Tibial nerve (tissue), 4 donors: ENCODE data around the gene CCM2L. TPM values are rescaled to one million over a fixed set of nuclear protein-coding genes. Genes with fewer than 3 reads are reported as not detected.

ENCODE experiments used
- DNase-seq, 2 donors: peaks; one replicate each; pipeline ENCODE4 v3.0.0-alpha.2; 2019; ENCODE audit warnings: low spot score in 2 of 2
- H3K27ac ChIP-seq, 4 donors: fragments of 200-600 bp; sonication (generic) in 3 of 4; one replicate each; pipeline ENCODE4 v1.5.1; 2017 to 2019; ENCODE audit warnings: mild to moderate bottlenecking in 1 of 4
- H3K27me3 ChIP-seq, 2 donors: fragments of 200-600 bp; sonication (generic) in 1 of 2; one replicate each; pipeline versions ENCODE4 v1.5.1 to v1.6.0; 2017 to 2019
- H3K36me3 ChIP-seq, 3 donors: fragments of 200-600 bp; sonication (generic); one replicate each; pipeline ENCODE4 v1.5.1; 2018 to 2019
- H3K4me1 ChIP-seq, 4 donors: fragments of 200-600 bp; sonication (generic) in 3 of 4; one replicate each; pipeline ENCODE4 v1.5.1; 2017 to 2019
- H3K4me3 ChIP-seq, 4 donors: fragments of 200-600 bp; sonication (generic) in 3 of 4; one replicate each; pipeline ENCODE4 v1.5.1; 2017 to 2019; ENCODE audit warnings: mild to moderate bottlenecking in 1 of 4, moderate library complexity in 1 of 4
- H3K9me3 ChIP-seq, 4 donors: fragments of 200-600 bp; sonication (generic) in 3 of 4; one replicate each; pipeline ENCODE4 v1.5.1; 2017 to 2019
- EP300 ChIP-seq, 2 donors: sonication (generic); formaldehyde crosslinking; IDR thresholded peaks; one replicate each; pipeline ENCODE4 v1.6.1; 2017; ENCODE audit warnings: antibody characterized with exemption in 2 of 2, mild to moderate bottlenecking in 1 of 2
- POLR2A ChIP-seq, 2 donors: fragments of 450-650 bp; IDR thresholded peaks; one replicate each; pipeline ENCODE4 v1.6.1; 2017; ENCODE audit warnings: antibody characterized with exemption in 2 of 2, mild to moderate bottlenecking in 2 of 2, moderate library complexity in 2 of 2
- WGBS, 2 donors: methylation state at CpG; one replicate each; pipeline ENCODE4 v1.1.5; 2018; 5-methylcytosine and 5-hydroxymethylcytosine counted together
- small RNA-seq: library from RNA; depleted of rRNA; stranded (forward); fragments of <200 nt; gene quantifications from one replicate; pipeline ENCODE3, GENCODE V24; 2016
- total RNA-seq, 4 donors: library from RNA; depleted of rRNA; stranded (reverse); fragments of >200 nt; gene quantifications; one replicate each; pipeline ENCODE4 v1.1.0, GENCODE V29; 2016
- TF ChIP-seq, protein P1 (sequence below), 5 experiments: fragments of 200-600 bp in 3 of 5; fragments of 450-650 bp in 2 of 5; sonication (generic) in 3 of 5; IDR thresholded peaks; one replicate each; pipeline ENCODE4 v1.5.1; 2016 to 2019; ENCODE audit warnings: antibody characterized with exemption in 5 of 5, mild to moderate bottlenecking in 3 of 5, moderate library complexity in 2 of 5

Gene CCM2L
- total RNA-seq, 4 donors from 2014 or later, result 5.4 to 14.2 (median 13.6) TPM

DNA sequence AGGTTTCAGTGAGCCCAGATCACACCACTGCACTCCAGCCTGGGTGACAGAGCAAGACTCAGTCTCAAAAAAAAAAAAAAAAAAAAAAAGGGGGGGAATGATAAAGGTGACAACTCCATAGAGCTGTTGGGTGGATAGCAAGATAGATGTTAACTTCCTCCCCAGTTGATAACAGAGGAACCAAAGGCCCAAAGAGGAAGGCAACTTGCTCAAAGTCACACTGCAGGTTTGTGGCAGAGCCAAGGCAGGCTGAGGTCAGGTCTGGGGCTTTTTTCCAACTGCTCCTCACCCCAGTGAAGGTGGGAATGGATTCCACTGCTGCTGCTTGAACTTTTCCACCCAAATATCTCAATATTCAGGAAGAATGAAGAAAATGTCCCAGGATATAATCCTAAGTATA, 68.6 kb downstream of the CCM2L start:
- Histone ChIP-seq H3K27ac (no peak overlapping the region), H3K9me3 (no peaks in the 10 kb centered on the region), H3K36me3 (no peaks in the 10 kb centered on the region), H3K27me3 (peaks cover 0 to 5% of the 10 kb centered on the region in 2 donors), H3K4me1 (no peaks in the 10 kb centered on the region), H3K4me3 (no peak overlapping the region)
- DNase-seq, result no peak
- TF ChIP-seq, protein P1, sequence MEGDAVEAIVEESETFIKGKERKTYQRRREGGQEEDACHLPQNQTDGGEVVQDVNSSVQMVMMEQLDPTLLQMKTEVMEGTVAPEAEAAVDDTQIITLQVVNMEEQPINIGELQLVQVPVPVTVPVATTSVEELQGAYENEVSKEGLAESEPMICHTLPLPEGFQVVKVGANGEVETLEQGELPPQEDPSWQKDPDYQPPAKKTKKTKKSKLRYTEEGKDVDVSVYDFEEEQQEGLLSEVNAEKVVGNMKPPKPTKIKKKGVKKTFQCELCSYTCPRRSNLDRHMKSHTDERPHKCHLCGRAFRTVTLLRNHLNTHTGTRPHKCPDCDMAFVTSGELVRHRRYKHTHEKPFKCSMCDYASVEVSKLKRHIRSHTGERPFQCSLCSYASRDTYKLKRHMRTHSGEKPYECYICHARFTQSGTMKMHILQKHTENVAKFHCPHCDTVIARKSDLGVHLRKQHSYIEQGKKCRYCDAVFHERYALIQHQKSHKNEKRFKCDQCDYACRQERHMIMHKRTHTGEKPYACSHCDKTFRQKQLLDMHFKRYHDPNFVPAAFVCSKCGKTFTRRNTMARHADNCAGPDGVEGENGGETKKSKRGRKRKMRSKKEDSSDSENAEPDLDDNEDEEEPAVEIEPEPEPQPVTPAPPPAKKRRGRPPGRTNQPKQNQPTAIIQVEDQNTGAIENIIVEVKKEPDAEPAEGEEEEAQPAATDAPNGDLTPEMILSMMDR (IDR thresholded peaks at IDR 0.05), result no peak
- TF ChIP-seq EP300 (IDR thresholded peaks at IDR 0.05) (no peak), POLR2A (IDR thresholded peaks at IDR 0.05) (no peak)

DNA sequence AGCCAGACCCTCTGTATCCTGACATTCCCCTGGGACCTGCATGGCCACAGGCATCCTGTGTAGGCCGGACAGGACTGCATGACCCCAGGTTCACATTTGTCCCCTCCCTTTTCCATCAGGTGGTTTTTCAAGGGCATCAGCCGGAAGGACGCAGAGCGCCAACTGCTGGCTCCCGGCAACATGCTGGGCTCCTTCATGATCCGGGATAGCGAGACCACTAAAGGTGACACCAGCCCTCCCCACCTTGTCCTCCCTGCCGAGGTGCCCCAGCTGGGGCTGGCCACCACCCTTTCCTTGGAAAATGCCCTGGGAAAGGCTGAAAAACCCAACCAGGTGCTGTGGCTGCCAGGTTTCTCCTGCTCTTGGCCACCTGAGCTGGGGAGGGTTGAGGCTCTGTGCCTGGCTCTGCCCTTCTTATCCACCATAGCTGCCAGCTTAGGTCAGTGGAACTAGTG, 69.4 kb downstream of the CCM2L start:
- Histone ChIP-seq H3K27me3 (peaks cover 0 to 5% of the 10 kb centered on the region in 2 donors), H3K27ac (no peak overlapping the region), H3K9me3 (no peaks in the 10 kb centered on the region), H3K4me1 (no peaks in the 10 kb centered on the region), H3K36me3 (no peaks in the 10 kb centered on the region), H3K4me3 (no peak overlapping the region)
- WGBS, 2 donors, result 57 to 66% methylated on average over 8 of the region's 8 CpGs
- TF ChIP-seq EP300 (IDR thresholded peaks at IDR 0.05), result no peak
- TF ChIP-seq POLR2A (IDR thresholded peaks at IDR 0.05), result no peak
- TF ChIP-seq, protein P1 (IDR thresholded peaks at IDR 0.05), result no peak
- no peak for DNase-seq

DNA sequence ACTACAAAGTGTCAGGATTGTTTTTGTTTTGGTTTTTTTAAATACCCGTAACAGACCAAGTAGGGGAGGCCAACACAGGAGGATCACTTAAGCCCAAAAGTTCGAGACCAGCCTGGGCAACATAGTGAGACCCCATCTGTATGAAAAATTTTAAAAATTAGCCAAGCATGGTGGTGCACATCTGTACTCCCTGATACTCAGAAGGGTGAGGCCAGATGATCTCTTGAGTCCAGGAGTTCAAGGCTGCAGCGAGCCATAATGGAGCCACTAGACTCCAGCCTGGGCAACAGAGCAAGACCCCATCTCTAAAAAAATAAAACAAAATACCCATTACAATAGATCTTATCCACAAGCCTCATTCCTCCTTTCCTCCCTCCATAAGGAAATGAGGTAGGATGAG, 70.5 kb downstream of the CCM2L start:
- DNase-seq, result no peak
- Histone ChIP-seq H3K27ac (no peak overlapping the region), H3K9me3 (no peaks in the 10 kb centered on the region), H3K36me3 (no peaks in the 10 kb centered on the region), H3K4me1 (no peaks in the 10 kb centered on the region), H3K4me3 (no peak overlapping the region), H3K27me3 (peaks cover 0 to 5% of the 10 kb centered on the region in 2 donors)
- TF ChIP-seq POLR2A (IDR thresholded peaks at IDR 0.05) (no peak), EP300 (IDR thresholded peaks at IDR 0.05) (no peak)
- TF ChIP-seq, protein P1 (IDR thresholded peaks at IDR 0.05), result no peak
- 67 to 95% methylated on average over 3 of the region's 3 CpGs for WGBS, 2 donors

Small RNAs within 50 kb of the gene (small RNA-seq; reads per million reads assigned to genes)
- gene RNA5SP481, result 0.47 reads per million
- gene RNA5SP482, result not detected

Other genes starting within 250 kb of the CCM2L start
- 1 to 10 TPM in 1 of 4 donors, under 1 TPM in 1, not detected in 2; 0.66 to 1.3 TPM for gene MYLK2, start 191.1 kb upstream of the CCM2L start, total RNA-seq
- gene FOXS1, start 164.8 kb upstream of the CCM2L start, total RNA-seq, result 10 to 100 TPM in 1 of 4 donors, 1 to 10 TPM in 3; 3.0 to 11.8 (median 8.0) TPM
- gene DUSP15, start 139.9 kb upstream of the CCM2L start, total RNA-seq, result 10 to 100 TPM; 31.8 to 61.3 (median 44.6) TPM
- gene TTLL9, start 139.8 kb upstream of the CCM2L start, total RNA-seq, result 1 to 10 TPM; 2.8 to 3.7 (median 3.1) TPM
- 10 to 100 TPM in 3 of 4 donors, 1 to 10 TPM in 1; 9.6 to 15.7 (median 11.0) TPM for gene PDRG1, start 58.4 kb upstream of the CCM2L start, total RNA-seq
- gene XKR7, start 42.3 kb upstream of the CCM2L start, total RNA-seq, result not detected
- gene HCK, start 41.8 kb downstream of the CCM2L start, total RNA-seq, result 10 to 100 TPM; 10.5 to 47.4 (median 13.7) TPM
- 10 to 100 TPM; 23.1 to 40.5 (median 28.8) TPM for gene TM9SF4, start 99.3 kb downstream of the CCM2L start, total RNA-seq
- gene PLAGL2, start 197.3 kb downstream of the CCM2L start, total RNA-seq, result 1 to 10 TPM; 4.2 to 7.2 (median 6.3) TPM
- 10 to 100 TPM; 26.0 to 49.4 (median 32.4) TPM for gene POFUT1, start 197.4 kb downstream of the CCM2L start, total RNA-seq